SU-DHL-6 (cell line): ENCODE data around the gene SDCCAG8.

Experiments
- EZH2phosphoT487 ChIP-seq: fragments of 200-600 bp; sonication (generic), shearing (Covaris generic); conservative IDR thresholded peaks from 2 replicates; pipeline ENCODE4 v1.6.1; 2018; ENCODE audit warnings: mild to moderate bottlenecking, antibody characterized with exemption, low read length, moderate library complexity, mixed read lengths
- TF ChIP-seq, protein P1 (sequence below): fragments of 200-600 bp; sonication (generic); IDR thresholded peaks from one replicate; pipeline ENCODE4 v1.5.1; 2017; ENCODE audit warnings: antibody characterized with exemption, mild to moderate bottlenecking, low read length, moderate library complexity; ENCODE audit not compliant: insufficient read depth, poor library complexity, severe bottlenecking

GRCh38 chr1:243247901-243248300, 7.9 kb upstream of the SDCCAG8 start:
- TF ChIP-seq, protein P1, sequence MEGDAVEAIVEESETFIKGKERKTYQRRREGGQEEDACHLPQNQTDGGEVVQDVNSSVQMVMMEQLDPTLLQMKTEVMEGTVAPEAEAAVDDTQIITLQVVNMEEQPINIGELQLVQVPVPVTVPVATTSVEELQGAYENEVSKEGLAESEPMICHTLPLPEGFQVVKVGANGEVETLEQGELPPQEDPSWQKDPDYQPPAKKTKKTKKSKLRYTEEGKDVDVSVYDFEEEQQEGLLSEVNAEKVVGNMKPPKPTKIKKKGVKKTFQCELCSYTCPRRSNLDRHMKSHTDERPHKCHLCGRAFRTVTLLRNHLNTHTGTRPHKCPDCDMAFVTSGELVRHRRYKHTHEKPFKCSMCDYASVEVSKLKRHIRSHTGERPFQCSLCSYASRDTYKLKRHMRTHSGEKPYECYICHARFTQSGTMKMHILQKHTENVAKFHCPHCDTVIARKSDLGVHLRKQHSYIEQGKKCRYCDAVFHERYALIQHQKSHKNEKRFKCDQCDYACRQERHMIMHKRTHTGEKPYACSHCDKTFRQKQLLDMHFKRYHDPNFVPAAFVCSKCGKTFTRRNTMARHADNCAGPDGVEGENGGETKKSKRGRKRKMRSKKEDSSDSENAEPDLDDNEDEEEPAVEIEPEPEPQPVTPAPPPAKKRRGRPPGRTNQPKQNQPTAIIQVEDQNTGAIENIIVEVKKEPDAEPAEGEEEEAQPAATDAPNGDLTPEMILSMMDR, result no peak
- TF ChIP-seq EZH2phosphoT487, result no peak
